ENCODE measurements around the gene SLC15A1. TPM values are rescaled to one million over a fixed set of nuclear protein-coding genes. Genes with fewer than 3 reads are reported as not detected.

Gene SLC15A1
- polyA plus RNA-seq, 1 donor (not counting 4 experiments of a cell fraction or from before 2014, with no cell fraction given): 0.10 TPM

GRCh38 chr13:98791611-98792010, 39.1 kb upstream of the SLC15A1 start:
- no peak for FAIRE-seq
- Histone ChIP-seq H3K4me3 (ENCODE audit: control insufficient read depth in 2 of 3, extremely low read depth in 1 of 3, insufficient read depth in 2 of 3, low read depth in 1 of 3, low read length in 3 of 3) (no peak overlapping the region), H3K9me3 (ENCODE audit: control insufficient read depth, low read depth, low read length) (no peaks in the 10 kb centered on the region), H3K27ac (ENCODE audit: control insufficient read depth, insufficient read depth, low read length) (no peak overlapping the region), H3K4me2 (ENCODE audit: control insufficient read depth, extremely low read depth, insufficient read depth, low read depth, low read length) (no peak overlapping the region), H3K9me1 (ENCODE audit: control insufficient read depth, extremely low read depth, insufficient read depth, low read length) (no peaks in the 10 kb centered on the region), H4K20me1 (ENCODE audit: control insufficient read depth, extremely low read depth, insufficient read depth, low read length) (no peaks in the 10 kb centered on the region), H3K4me1 (ENCODE audit: control insufficient read depth, extremely low read depth, insufficient read depth, low read length) (no peaks in the 10 kb centered on the region), H3K27me3 (ENCODE audit: control insufficient read depth, extremely low read depth, insufficient read depth, low read length) (peaks cover 3% of the 10 kb centered on the region), H3K9ac (ENCODE audit: control insufficient read depth, extremely low read depth, insufficient read depth, low read length) (no peak overlapping the region), H3K79me2 (ENCODE audit: control insufficient read depth, insufficient read depth, low read length) (no peaks in the 10 kb centered on the region), H3K36me3 (ENCODE audit: control insufficient read depth in 2 of 2, extremely low read depth in 1 of 2, insufficient read depth in 2 of 2, low read length in 2 of 2) (peaks cover 16 to 33% of the 10 kb centered on the region in 2 experiments), H2AFZ (ENCODE audit: control insufficient read depth, low read length) (no peak overlapping the region)
- dilution Hi-C loops (cut with MboI; ENCODE audit: extremely low pct_ligation_motif_present, low sequenced_read_pairs): no loop called here
- TF ChIP-seq, protein P1, sequence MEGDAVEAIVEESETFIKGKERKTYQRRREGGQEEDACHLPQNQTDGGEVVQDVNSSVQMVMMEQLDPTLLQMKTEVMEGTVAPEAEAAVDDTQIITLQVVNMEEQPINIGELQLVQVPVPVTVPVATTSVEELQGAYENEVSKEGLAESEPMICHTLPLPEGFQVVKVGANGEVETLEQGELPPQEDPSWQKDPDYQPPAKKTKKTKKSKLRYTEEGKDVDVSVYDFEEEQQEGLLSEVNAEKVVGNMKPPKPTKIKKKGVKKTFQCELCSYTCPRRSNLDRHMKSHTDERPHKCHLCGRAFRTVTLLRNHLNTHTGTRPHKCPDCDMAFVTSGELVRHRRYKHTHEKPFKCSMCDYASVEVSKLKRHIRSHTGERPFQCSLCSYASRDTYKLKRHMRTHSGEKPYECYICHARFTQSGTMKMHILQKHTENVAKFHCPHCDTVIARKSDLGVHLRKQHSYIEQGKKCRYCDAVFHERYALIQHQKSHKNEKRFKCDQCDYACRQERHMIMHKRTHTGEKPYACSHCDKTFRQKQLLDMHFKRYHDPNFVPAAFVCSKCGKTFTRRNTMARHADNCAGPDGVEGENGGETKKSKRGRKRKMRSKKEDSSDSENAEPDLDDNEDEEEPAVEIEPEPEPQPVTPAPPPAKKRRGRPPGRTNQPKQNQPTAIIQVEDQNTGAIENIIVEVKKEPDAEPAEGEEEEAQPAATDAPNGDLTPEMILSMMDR (optimal IDR thresholded peaks at IDR 0.05 in 1 of 3, IDR thresholded peaks at IDR 0.05 in 1 of 3, conservative IDR thresholded peaks at IDR 0.05 in 1 of 3; ENCODE audit: extremely low read depth in 1 of 3, insufficient read depth in 2 of 3, low read length in 3 of 3): no peak
- no peak for TF ChIP-seq EZH2 (IDR thresholded peaks at IDR 0.05; ENCODE audit: low read length)
- no peak for DNase-seq (ENCODE audit: low read depth, low spot score)

- Histone ChIP-seq H3K27ac (ENCODE audit: control insufficient read depth, insufficient read depth, low read length) (no peak overlapping the region), H3K9ac (ENCODE audit: control insufficient read depth, extremely low read depth, insufficient read depth, low read length) (no peak overlapping the region), H3K79me2 (ENCODE audit: control insufficient read depth, insufficient read depth, low read length) (no peaks in the 10 kb centered on the region), H3K9me1 (ENCODE audit: control insufficient read depth, extremely low read depth, insufficient read depth, low read length) (no peaks in the 10 kb centered on the region), H3K27me3 (ENCODE audit: control insufficient read depth, extremely low read depth, insufficient read depth, low read length) (peaks cover 3% of the 10 kb centered on the region), H3K4me2 (ENCODE audit: control insufficient read depth, extremely low read depth, insufficient read depth, low read depth, low read length) (no peak overlapping the region), H2AFZ (ENCODE audit: control insufficient read depth, low read length) (no peak overlapping the region), H3K4me1 (ENCODE audit: control insufficient read depth, extremely low read depth, insufficient read depth, low read length) (no peaks in the 10 kb centered on the region), H3K36me3 (ENCODE audit: control insufficient read depth in 2 of 2, extremely low read depth in 1 of 2, insufficient read depth in 2 of 2, low read length in 2 of 2) (peaks cover 7 to 8% of the 10 kb centered on the region in 2 experiments), H3K9me3 (ENCODE audit: control insufficient read depth, low read depth, low read length) (no peaks in the 10 kb centered on the region), H3K4me3 (ENCODE audit: control insufficient read depth in 2 of 3, extremely low read depth in 1 of 3, insufficient read depth in 2 of 3, low read depth in 1 of 3, low read length in 3 of 3) (no peak overlapping the region), H4K20me1 (ENCODE audit: control insufficient read depth, extremely low read depth, insufficient read depth, low read length) (no peaks in the 10 kb centered on the region)
- TF ChIP-seq, protein P1 (optimal IDR thresholded peaks at IDR 0.05 in 1 of 3, IDR thresholded peaks at IDR 0.05 in 1 of 3, conservative IDR thresholded peaks at IDR 0.05 in 1 of 3; ENCODE audit: extremely low read depth in 1 of 3, insufficient read depth in 2 of 3, low read length in 3 of 3): no peak
- TF ChIP-seq EZH2 (IDR thresholded peaks at IDR 0.05; ENCODE audit: low read length): no peak
- no peak for FAIRE-seq
- dilution Hi-C loops (cut with MboI; ENCODE audit: extremely low pct_ligation_motif_present, low sequenced_read_pairs): no loop called here
- DNase-seq (ENCODE audit: low read depth, low spot score): no peak
Measured at GRCh38 chr13:98787996-98788395, 35.5 kb upstream of the SLC15A1 start.

Measured in keratinocyte (primary cell).